Pancreas (tissue), 10 donors: ENCODE data around the gene SRRM3. TPM values are rescaled to one million over a fixed set of nuclear protein-coding genes. Genes with fewer than 3 reads are reported as not detected.

Source experiments
- ATAC-seq, 4 donors: fragments of 200-7000 bp; cut with Tn5 transposase; one replicate each; pipeline versions ENCODE4 v1.8.0 to v1.9.1; 2020; ENCODE audit warnings: mild to moderate bottlenecking in 4 of 4, moderate library complexity in 4 of 4
- DNase-seq, 6 donors: peaks; one replicate each; pipeline ENCODE4 v3.0.0-alpha.2; 2020
- FAIRE-seq: peaks from 2 replicates; lab custom pipeline; 2012; peaks lifted over from hg19 to GRCh38; lab: Jason Lieb, UNC
- H3K27ac ChIP-seq, 4 donors: fragments of 200-600 bp; sonication (generic); 1 replicate in 3 of 4; 2 replicates in 1 of 4; pipeline versions ENCODE4 v1.5.0 to v1.8.0; 2020
- H3K27me3 ChIP-seq, 4 donors: fragments of 200-600 bp; one replicate each; pipeline ENCODE4 v1.8.0; 2021
- H3K36me3 ChIP-seq, 3 donors: fragments of 200-600 bp; sonication (generic) in 1 of 3; one replicate each; pipeline versions ENCODE4 v1.5.0 to v1.8.0; 2020 to 2021
- H3K4me1 ChIP-seq, 3 donors: fragments of 200-600 bp; one replicate each; pipeline ENCODE4 v1.8.0; 2021
- H3K4me3 ChIP-seq, 4 donors: fragments of 200-600 bp; sonication (generic) in 2 of 4; one replicate each; pipeline versions ENCODE4 v1.5.0 to v1.8.0; 2020 to 2021
- H3K9me3 ChIP-seq, 4 donors: fragments of 200-600 bp; one replicate each; pipeline ENCODE4 v1.8.0; 2021
- CTCF ChIP-seq, 4 donors: fragments of 200-600 bp; sonication (generic) in 3 of 4; IDR thresholded peaks; one replicate each; pipeline versions ENCODE4 v1.5.0 to v1.8.0; 2021; ENCODE audit warnings: antibody characterized with exemption in 4 of 4
- WGBS, 2 donors: extraction: QIAGEN DNeasy Blood & Tissue Kit; methylation state at CpG; one replicate each; pipeline ENCODE4 v1.1.7; 2013; 5-methylcytosine and 5-hydroxymethylcytosine counted together
- intact Hi-C, 3 donors: fragments of 100-400 bp; cut with DNase I; formaldehyde crosslinking; loops; one replicate each; pipeline versions ENCODE4 v1.11.1 to v1.14.2; 2022
- polyA plus RNA-seq, 2 donors: library from polyadenylated mRNA; stranded (reverse); fragments of 200-250 nt; gene quantifications; one replicate each; pipeline ENCODE4 v1.2.3, GENCODE V29; 2013
- total RNA-seq, 6 donors: library from RNA; stranded (reverse); fragmentation: NEBNext Ultra II Directional in 4 of 6; extraction: Animal tissue kit (Norgen Biotek cat#: 25700) in 4 of 6; gene quantifications; one replicate each; pipeline versions ENCODE4 v1.2.1 to v1.2.4, GENCODE V29; 2021 to 2023
- donor health status: healthy with polysubstance abuse.
- donor health status: DM: no; HTN: no; CAD: no; lungs with moderate emphysema.
- donor health status: DM: no; HTN: no; CAD: no.
- donor health status: control.
- donor health status: control.
- donor health status: Bipolar disorder and iron deficiency.
- donor health status: DM: yes; HTN: yes; CAD: no.
- donor health status: DM: no; HTN: no; CAD: no.
- donor health status: DM: no; HTN: no; CAD: no.
- donor health status: DM: yes; HTN: yes; CAD: no.

SRRM3 gene
- total and polyA plus RNA-seq, 8 donors = 1.2 to 10.4 (median 2.0) TPM

- DNase-seq (no peak), ATAC-seq (no peak), FAIRE-seq (no peak)
- no peaks in the 10 kb centered on the region for H3K27me3 ChIP-seq
- H3K27ac ChIP-seq = no peak overlapping the region
- H3K36me3 ChIP-seq = no peaks in the 10 kb centered on the region
- no peak overlapping the region for H3K4me3 ChIP-seq
- H3K4me1 ChIP-seq = peaks cover 0 to 3% (median 0%) of the 10 kb centered on the region in 3 donors
- 25 to 26% methylated on average over 4 of the region's 4 CpGs for WGBS, 2 donors
- intact Hi-C loops = no loop called here
- no peaks in the 10 kb centered on the region for H3K9me3 ChIP-seq
- TF ChIP-seq CTCF (IDR thresholded peaks at IDR 0.05) = no peak
Observed at GRCh38 chr7:76198202-76198601, 3.5 kb upstream of the SRRM3 start.

- Histone ChIP-seq H3K4me3 (no peak overlapping the region), H3K9me3 (no peaks in the 10 kb centered on the region), H3K36me3 (no peaks in the 10 kb centered on the region), H3K4me1 (peaks cover 0 to 3% (median 0%) of the 10 kb centered on the region in 3 donors), H3K27ac (no peak overlapping the region), H3K27me3 (no peaks in the 10 kb centered on the region)
- FAIRE-seq (no peak), DNase-seq (no peak), ATAC-seq (no peak)
- no peak for TF ChIP-seq CTCF (IDR thresholded peaks at IDR 0.05)
- WGBS, 2 donors = 36% methylated on average over 8 of the region's 8 CpGs
- intact Hi-C loops = no loop called here
Observed at GRCh38 chr7:76202666-76203030, 952 bp downstream of the SRRM3 start.

GRCh38 chr7:76204147-76204546 is 2.5 kb downstream of the SRRM3 start:
- peaks cover 0 to 3% (median 0%) of the 10 kb centered on the region in 3 donors for H3K4me1 ChIP-seq
- no peaks in the 10 kb centered on the region for H3K36me3 ChIP-seq
- ATAC-seq (no peak), DNase-seq (no peak), FAIRE-seq (no peak)
- H3K27ac ChIP-seq = no peak overlapping the region
- WGBS, 2 donors = 54 to 61% methylated on average over 2 of the region's 2 CpGs
- no peak overlapping the region for H3K4me3 ChIP-seq
- H3K27me3 ChIP-seq = no peaks in the 10 kb centered on the region
- TF ChIP-seq CTCF (IDR thresholded peaks at IDR 0.05) = no peak
- intact Hi-C loops = no loop called here
- H3K9me3 ChIP-seq = no peaks in the 10 kb centered on the region

- DNase-seq (no peak), ATAC-seq (no peak), FAIRE-seq (no peak)
- H3K27ac ChIP-seq = no peak overlapping the region
- H3K4me1 ChIP-seq = peaks cover 0 to 3% (median 0%) of the 10 kb centered on the region in 3 donors
- no peak overlapping the region for H3K4me3 ChIP-seq
- TF ChIP-seq CTCF (IDR thresholded peaks at IDR 0.05) = no peak
- H3K27me3 ChIP-seq = no peaks in the 10 kb centered on the region
- intact Hi-C loops = no loop called here
- no peaks in the 10 kb centered on the region for H3K36me3 ChIP-seq
- WGBS, 2 donors = 42 to 49% methylated on average over 12 of the region's 12 CpGs
- H3K9me3 ChIP-seq = no peaks in the 10 kb centered on the region
Observed at GRCh38 chr7:76206633-76207032, 4.9 kb downstream of the SRRM3 start.

- no peaks in the 10 kb centered on the region for H3K4me1 ChIP-seq
- ATAC-seq = no peak
- intact Hi-C loops = no loop called here
- no peaks in the 10 kb centered on the region for H3K9me3 ChIP-seq
- H3K27ac ChIP-seq = no peak overlapping the region
- no peak for DNase-seq
- no peaks in the 10 kb centered on the region for H3K36me3 ChIP-seq
- H3K27me3 ChIP-seq = no peaks in the 10 kb centered on the region
- no peak for TF ChIP-seq CTCF (IDR thresholded peaks at IDR 0.05)
- H3K4me3 ChIP-seq = no peak overlapping the region
- no peak for FAIRE-seq
- 26% methylated on average over 1 of the region's 1 CpG for WGBS, 2 donors
Observed at GRCh38 chr7:76209310-76209709, 7.6 kb downstream of the SRRM3 start.
